T-helper 2 cell (primary cell): ENCODE measurements around the gene HBQ1.
"Not testable (repeated sequence)": the region's sequence is repeated elsewhere in the genome, so short reads cannot be mapped to it uniquely, and the experiment has no call there.

Experiments
- DNase-seq, 5 experiments: peaks; one replicate each; pipeline versions ENCODE4 v3.0.0 to v3.0.0-alpha.2; 2012 to 2022

The HBQ1 gene

GRCh38 chr16:211631-212180 lies 31.4 kb downstream of the HBQ1 start:
- DNase-seq, result not testable (repeated sequence)

- no peak for DNase-seq
Measured at GRCh38 chr16:212999-213398, 32.7 kb downstream of the HBQ1 start.

- DNase-seq, result no peak
Measured at GRCh38 chr16:220021-220420, 39.8 kb downstream of the HBQ1 start.

- peak in 1 of 5 experiments; percentile 80 for DNase-seq
Measured at GRCh38 chr16:228151-228851, 48.0 kb downstream of the HBQ1 start.

GRCh38 chr16:228852-229730 lies 48.8 kb downstream of the HBQ1 start, which contains the start of gene LUC7L:
Gene LUC7L (minus strand): TSS chr16:229449. CDS start chr16:229339, 110 bp downstream.
- DNase-seq, result peak; percentile 71 to 91 (median 81)

GRCh38 chr16:229731-230281 lies 49.5 kb downstream of the HBQ1 start:
- no peak for DNase-seq

- not testable (repeated sequence) for DNase-seq
Measured at GRCh38 chr16:230351-230750, 50.1 kb downstream of the HBQ1 start.
